CD4-positive, alpha-beta T cell (primary cell): ENCODE results near the gene SVBP. TPM values are rescaled to one million over a fixed set of nuclear protein-coding genes. Genes with fewer than 3 reads are reported as not detected.
A peak's percentile ranks its signal among the peaks of the same experiment; 100 is the strongest.

Experiments used
- ATAC-seq: fragments of 200-7000 bp; cut with Tn5 transposase; one replicate; pipeline ENCODE4 v1.10.0; 2022; ENCODE audit warnings: mild to moderate bottlenecking; ENCODE audit not compliant: poor library complexity
- CTCF ChIA-PET: fragments of 350-600 bp; sonication (Branson Sonifier 250); formaldehyde crosslinking; loops from one replicate; lab custom pipeline; 2021; ENCODE audit warnings: antibody characterized with exemption, inconsistent platforms; lab: Charles Lee
- POLR2A ChIA-PET: fragments of 350-600 bp; sonication (Branson Sonifier 250); formaldehyde crosslinking; loops from one replicate; lab custom pipeline; 2021; ENCODE audit warnings: antibody characterized with exemption, inconsistent platforms; lab: Charles Lee
- DNase-seq, 14 experiments: peaks; one replicate each; pipeline ENCODE4 v3.0.0-alpha.2; 2013 to 2020; ENCODE audit warnings: mixed read lengths in 2 of 14
- H3K27ac ChIP-seq, 2 donors: one replicate each; pipeline versions ENCODE4 v1.5.1 to v1.7.0; 2013; ENCODE audit warnings: low read length in 2 of 2, low read depth in 1 of 2, mild to moderate bottlenecking in 1 of 2
- H3K27me3 ChIP-seq, 2 experiments: 1 replicate in 1 of 2; 2 replicates in 1 of 2; pipeline versions ENCODE4 v1.6.1 to v1.7.0; 2013; ENCODE audit warnings: low read length in 2 of 2, control low read depth in 1 of 2, mild to moderate bottlenecking in 1 of 2, moderate library complexity in 1 of 2; ENCODE audit not compliant: insufficient read depth in 2 of 2, control insufficient read depth in 1 of 2
- H3K36me3 ChIP-seq: one replicate; pipeline ENCODE4 v1.6.1; 2013; ENCODE audit warnings: low read length, control low read depth; ENCODE audit not compliant: insufficient read depth
- H3K4me1 ChIP-seq: one replicate; pipeline ENCODE4 v1.6.1; 2013; ENCODE audit warnings: low read length, control low read depth; ENCODE audit not compliant: insufficient read depth
- H3K4me3 ChIP-seq: one replicate; pipeline ENCODE4 v1.5.1; 2013; ENCODE audit warnings: mild to moderate bottlenecking, low read length, moderate library complexity
- H3K9me3 ChIP-seq, 2 experiments: 1 replicate in 1 of 2; 2 replicates in 1 of 2; pipeline versions ENCODE4 v1.6.1 to v1.7.0; 2013; ENCODE audit warnings: low read length in 2 of 2, mild to moderate bottlenecking in 2 of 2, control low read depth in 1 of 2, moderate library complexity in 1 of 2; ENCODE audit not compliant: control insufficient read depth in 1 of 2, insufficient read depth in 1 of 2
- H3K27ac Mint-ChIP-seq: one replicate; pipeline ENCODE4 v1.8.0; 2020; ENCODE audit warnings: mixed read lengths
- H3K27me3 Mint-ChIP-seq: one replicate; pipeline ENCODE4 v1.8.0; 2021; ENCODE audit warnings: mixed read lengths
- H3K36me3 Mint-ChIP-seq: one replicate; pipeline ENCODE4 v1.8.0; 2021; ENCODE audit warnings: low read depth, mixed read lengths
- H3K4me1 Mint-ChIP-seq: one replicate; pipeline ENCODE4 v1.8.0; 2021; ENCODE audit warnings: low read depth, mixed read lengths
- H3K4me3 Mint-ChIP-seq: one replicate; pipeline ENCODE4 v1.8.0; 2020; ENCODE audit warnings: mild to moderate bottlenecking, mixed read lengths
- H3K9me3 Mint-ChIP-seq: one replicate; pipeline ENCODE4 v1.8.0; 2020; ENCODE audit warnings: mixed read lengths
- intact Hi-C, 2 experiments: fragments of 100-400 bp; cut with DNase I in 1 of 2; cut with micrococcal nuclease in 1 of 2; formaldehyde crosslinking; loops; one replicate each; pipeline versions ENCODE4 v1.15.1 to v1.9.0; 2023 to 2025; cut with DNase I, micrococcal nuclease
- total RNA-seq, 174 experiments: library from RNA in 2 of 174; stranded (reverse) in 2 of 174; gene quantifications; one replicate each; pipeline ENCODE4 v1.2.3 and lab custom pipeline; 2021 to 2026
- TF ChIP-seq, protein P1 (sequence below): fragments of 200-600 bp; IDR thresholded peaks from one replicate; pipeline ENCODE4 v1.8.0; 2022; ENCODE audit warnings: antibody characterized with exemption, mild to moderate bottlenecking

The SVBP gene
- total RNA-seq, 2 experiments from 2014 or later: 19.2 to 21.3 TPM

GRCh38 chr1:42849944-42850343 is 32.7 kb upstream of the SVBP start:
- no peak overlapping the region for H3K4me3 Mint-ChIP-seq
- H3K36me3 Mint-ChIP-seq: peaks cover 62% of the 10 kb centered on the region
- Histone ChIP-seq H3K4me3 (no peak overlapping the region), H3K4me1 (peaks cover 19% of the 10 kb centered on the region), H3K9me3 (peaks cover 0 to 7% of the 10 kb centered on the region in 2 experiments), H3K27me3 (no peaks in the 10 kb centered on the region), H3K27ac (no peak overlapping the region), H3K36me3 (peaks cover 21% of the 10 kb centered on the region)
- CTCF ChIA-PET: no interaction called here
- peaks cover 2% of the 10 kb centered on the region for H3K9me3 Mint-ChIP-seq
- no peaks in the 10 kb centered on the region for H3K27me3 Mint-ChIP-seq
- POLR2A ChIA-PET: no interaction called here
- H3K4me1 Mint-ChIP-seq: peaks cover 38% of the 10 kb centered on the region
- no peak overlapping the region for H3K27ac Mint-ChIP-seq
- intact Hi-C loops: loop anchor here in 1 of 2 experiments (5.0 to 10.0 kb wide), 4 partner anchors 83 to 505 kb away; partner anchors contain the start of genes C1orf50, CCDC30, CDC20 and CFAP57
- TF ChIP-seq, protein P1, sequence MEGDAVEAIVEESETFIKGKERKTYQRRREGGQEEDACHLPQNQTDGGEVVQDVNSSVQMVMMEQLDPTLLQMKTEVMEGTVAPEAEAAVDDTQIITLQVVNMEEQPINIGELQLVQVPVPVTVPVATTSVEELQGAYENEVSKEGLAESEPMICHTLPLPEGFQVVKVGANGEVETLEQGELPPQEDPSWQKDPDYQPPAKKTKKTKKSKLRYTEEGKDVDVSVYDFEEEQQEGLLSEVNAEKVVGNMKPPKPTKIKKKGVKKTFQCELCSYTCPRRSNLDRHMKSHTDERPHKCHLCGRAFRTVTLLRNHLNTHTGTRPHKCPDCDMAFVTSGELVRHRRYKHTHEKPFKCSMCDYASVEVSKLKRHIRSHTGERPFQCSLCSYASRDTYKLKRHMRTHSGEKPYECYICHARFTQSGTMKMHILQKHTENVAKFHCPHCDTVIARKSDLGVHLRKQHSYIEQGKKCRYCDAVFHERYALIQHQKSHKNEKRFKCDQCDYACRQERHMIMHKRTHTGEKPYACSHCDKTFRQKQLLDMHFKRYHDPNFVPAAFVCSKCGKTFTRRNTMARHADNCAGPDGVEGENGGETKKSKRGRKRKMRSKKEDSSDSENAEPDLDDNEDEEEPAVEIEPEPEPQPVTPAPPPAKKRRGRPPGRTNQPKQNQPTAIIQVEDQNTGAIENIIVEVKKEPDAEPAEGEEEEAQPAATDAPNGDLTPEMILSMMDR: no peak
- no peak for DNase-seq
- ATAC-seq: no peak

DNA sequence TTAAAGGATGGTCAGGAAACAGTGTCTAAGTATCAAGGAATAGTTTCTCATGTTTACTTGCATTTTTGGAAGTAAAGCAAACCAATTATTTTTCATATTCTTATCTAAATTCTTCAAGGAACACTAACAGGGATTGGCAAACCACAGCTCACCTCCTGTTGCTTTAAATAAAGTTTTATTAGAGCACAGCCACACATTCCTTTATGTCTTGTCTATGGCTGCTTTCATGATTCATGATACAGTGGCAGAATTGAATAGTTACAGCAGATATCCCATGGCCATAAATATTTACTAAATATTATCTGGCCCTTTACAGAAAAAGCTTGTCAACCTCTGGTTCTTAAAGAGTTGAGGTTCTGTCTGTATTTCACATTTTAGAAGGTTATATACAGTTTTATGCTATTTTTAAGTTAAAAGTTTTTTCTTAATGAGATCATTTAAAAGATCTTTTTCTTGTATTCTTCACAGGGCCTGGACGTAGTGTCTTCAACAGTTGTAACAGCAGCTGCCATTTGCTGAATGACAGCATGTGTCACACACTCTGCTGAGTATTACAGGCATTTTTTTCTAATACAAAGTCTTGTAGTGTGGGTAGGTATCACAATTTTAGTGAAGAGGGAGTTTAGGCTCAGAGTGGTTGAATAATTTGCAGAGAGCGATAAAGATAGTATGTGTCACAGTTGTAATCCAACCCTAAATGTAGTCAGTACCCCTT is 31.8 kb upstream of the SVBP start:
- H3K36me3 ChIP-seq: peaks cover 21% of the 10 kb centered on the region
- peaks cover 62% of the 10 kb centered on the region for H3K36me3 Mint-ChIP-seq
- H3K4me3 ChIP-seq: no peak overlapping the region
- H3K4me3 Mint-ChIP-seq: peak overlapping the region; percentile 8
- H3K4me1 ChIP-seq: peaks cover 19% of the 10 kb centered on the region
- DNase-seq: no peak
- CTCF ChIA-PET: interaction anchor here (0.7 to 1.6 kb wide), 3 partner anchors 32 to 225 kb away, joined by 3 to 6 read pairs (median 3); partner anchors contain the start of genes ERMAP and SVBP
- peaks cover 2% of the 10 kb centered on the region for H3K9me3 Mint-ChIP-seq
- peak overlapping the region; percentile 40 for H3K27ac Mint-ChIP-seq
- TF ChIP-seq, protein P1: no peak
- H3K27me3 ChIP-seq: no peaks in the 10 kb centered on the region
- H3K27ac ChIP-seq: no peak overlapping the region
- POLR2A ChIA-PET: no interaction called here
- intact Hi-C loops: loop anchor here in 1 of 2 experiments (5.0 to 10.0 kb wide), 4 partner anchors 82 to 506 kb away; partner anchors contain the start of genes C1orf50, CCDC30, CDC20 and CFAP57
- no peaks in the 10 kb centered on the region for H3K27me3 Mint-ChIP-seq
- peaks cover 0 to 7% of the 10 kb centered on the region in 2 experiments for H3K9me3 ChIP-seq
- ATAC-seq: no peak
- H3K4me1 Mint-ChIP-seq: peaks cover 38% of the 10 kb centered on the region

GRCh38 chr1:42847721-42848460 is 30.7 kb upstream of the SVBP start:
- Histone ChIP-seq H3K9me3 (peaks cover 0 to 7% of the 10 kb centered on the region in 2 experiments), H3K27me3 (no peaks in the 10 kb centered on the region), H3K4me1 (peaks cover 19% of the 10 kb centered on the region), H3K36me3 (peaks cover 21% of the 10 kb centered on the region), H3K27ac (no peak overlapping the region), H3K4me3 (no peak overlapping the region)
- intact Hi-C loops: loop anchor here (2.0 to 10.0 kb wide), 6 partner anchors 31 to 507 kb away; partner anchors contain the start of genes C1orf50 (in 2 of the 2), P3H1 (in 2 of the 2), CCDC30 (in 1 of the 2) and CDC20 (in 1 of the 2)
- Mint-ChIP-seq H3K36me3 (peaks cover 55% of the 10 kb centered on the region), H3K27me3 (no peaks in the 10 kb centered on the region), H3K4me1 (peaks cover 38% of the 10 kb centered on the region), H3K9me3 (peaks cover 2% of the 10 kb centered on the region), H3K4me3 (peak overlapping the region; percentile 94), H3K27ac (peak overlapping the region; percentile 67)
- TF ChIP-seq, protein P1: no peak
- ATAC-seq: no peak
- POLR2A ChIA-PET: interaction anchor here (1.4 to 2.4 kb wide), 2 partner anchors 31 to 81 kb away, joined by 3 to 53 read pairs; partner anchors contain the start of genes C1orf50, ERMAP, P3H1 and SVBP
- CTCF ChIA-PET: interaction anchor here (1.4 to 2.6 kb wide), 4 partner anchors 10 to 226 kb away, joined by 3 to 20 read pairs (median 8); partner anchors contain the start of genes ERMAP and SVBP
- DNase-seq: peak in 3 of 14 experiments; percentile 4 to 6 (median 5)
